ENCODE results near the gene ALDH3B1.

GRCh38 chr11:68002575-68002937, 7.6 kb upstream of the ALDH3B1 start:
- TF ChIP-seq, protein P1, sequence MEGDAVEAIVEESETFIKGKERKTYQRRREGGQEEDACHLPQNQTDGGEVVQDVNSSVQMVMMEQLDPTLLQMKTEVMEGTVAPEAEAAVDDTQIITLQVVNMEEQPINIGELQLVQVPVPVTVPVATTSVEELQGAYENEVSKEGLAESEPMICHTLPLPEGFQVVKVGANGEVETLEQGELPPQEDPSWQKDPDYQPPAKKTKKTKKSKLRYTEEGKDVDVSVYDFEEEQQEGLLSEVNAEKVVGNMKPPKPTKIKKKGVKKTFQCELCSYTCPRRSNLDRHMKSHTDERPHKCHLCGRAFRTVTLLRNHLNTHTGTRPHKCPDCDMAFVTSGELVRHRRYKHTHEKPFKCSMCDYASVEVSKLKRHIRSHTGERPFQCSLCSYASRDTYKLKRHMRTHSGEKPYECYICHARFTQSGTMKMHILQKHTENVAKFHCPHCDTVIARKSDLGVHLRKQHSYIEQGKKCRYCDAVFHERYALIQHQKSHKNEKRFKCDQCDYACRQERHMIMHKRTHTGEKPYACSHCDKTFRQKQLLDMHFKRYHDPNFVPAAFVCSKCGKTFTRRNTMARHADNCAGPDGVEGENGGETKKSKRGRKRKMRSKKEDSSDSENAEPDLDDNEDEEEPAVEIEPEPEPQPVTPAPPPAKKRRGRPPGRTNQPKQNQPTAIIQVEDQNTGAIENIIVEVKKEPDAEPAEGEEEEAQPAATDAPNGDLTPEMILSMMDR (conservative IDR thresholded peaks at IDR 0.05; ENCODE audit: low read depth, low read length), result no peak
- TF ChIP-seq CEBPB (IDR thresholded peaks at IDR 0.05; ENCODE audit: low read depth, low read length) (no peak), POLR2A (IDR thresholded peaks at IDR 0.05; ENCODE audit: low read depth, low read length) (no peak), RFX5 (IDR thresholded peaks at IDR 0.05; ENCODE audit: low read depth, low read length) (no peak), RCOR1 (IDR thresholded peaks at IDR 0.05; ENCODE audit: insufficient replicate concordance, low read length) (no peak), MAZ (IDR thresholded peaks at IDR 0.05; ENCODE audit: borderline replicate concordance, low read depth, low read length) (no peak), MAFK (IDR thresholded peaks at IDR 0.05; ENCODE audit: low read depth, low read length) (no peak), NFE2L2 (IDR thresholded peaks at IDR 0.05; ENCODE audit: low read depth, low read length) (no peak)
- TF ChIP-seq, protein P2, sequence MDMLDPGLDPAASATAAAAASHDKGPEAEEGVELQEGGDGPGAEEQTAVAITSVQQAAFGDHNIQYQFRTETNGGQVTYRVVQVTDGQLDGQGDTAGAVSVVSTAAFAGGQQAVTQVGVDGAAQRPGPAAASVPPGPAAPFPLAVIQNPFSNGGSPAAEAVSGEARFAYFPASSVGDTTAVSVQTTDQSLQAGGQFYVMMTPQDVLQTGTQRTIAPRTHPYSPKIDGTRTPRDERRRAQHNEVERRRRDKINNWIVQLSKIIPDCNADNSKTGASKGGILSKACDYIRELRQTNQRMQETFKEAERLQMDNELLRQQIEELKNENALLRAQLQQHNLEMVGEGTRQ (IDR thresholded peaks at IDR 0.05; ENCODE audit: low read depth, low read length), result no peak

Data from IMR-90 (cell line).